Measurements from ENCODE around the gene P3H3.

DNA sequence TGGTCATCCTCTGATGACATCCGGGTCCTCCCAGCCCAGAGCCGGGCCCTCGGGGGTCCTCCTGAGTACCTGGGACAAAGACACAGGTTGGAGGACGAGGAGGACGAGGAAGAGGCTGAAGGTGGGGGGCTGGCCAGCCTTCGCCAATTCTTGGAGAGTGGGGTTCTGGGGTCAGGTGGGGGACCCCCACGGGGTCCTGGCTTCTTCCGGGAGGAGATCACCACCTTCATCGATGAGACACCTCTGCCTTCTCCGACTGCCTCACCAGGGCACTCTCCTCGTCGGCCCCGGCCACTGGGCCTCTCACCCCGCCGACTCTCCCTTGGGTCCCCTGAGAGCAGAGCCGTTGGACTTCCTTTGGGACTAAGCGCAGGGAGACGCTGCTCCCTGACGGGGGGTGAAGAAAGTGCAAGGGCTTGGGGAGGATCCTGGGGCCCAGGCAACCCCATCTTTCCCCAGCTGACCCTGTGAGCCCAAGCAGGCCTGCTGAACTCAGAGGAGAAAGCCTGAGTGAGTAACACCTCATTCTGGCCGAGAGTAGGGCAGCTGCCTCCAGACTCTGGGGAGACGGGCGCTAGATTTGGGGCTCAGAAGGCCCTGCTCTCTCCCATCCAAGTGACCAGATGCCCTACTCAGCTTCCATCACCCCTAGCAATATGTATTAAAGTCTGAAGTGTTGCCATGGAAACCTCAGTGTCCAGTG is 1.3 kb upstream of the P3H3 start:
- TF ChIP-seq EZH2phosphoT487 (IDR thresholded peaks at IDR 0.05; ENCODE audit: borderline replicate concordance), result no peak
- TF ChIP-seq, protein P1, sequence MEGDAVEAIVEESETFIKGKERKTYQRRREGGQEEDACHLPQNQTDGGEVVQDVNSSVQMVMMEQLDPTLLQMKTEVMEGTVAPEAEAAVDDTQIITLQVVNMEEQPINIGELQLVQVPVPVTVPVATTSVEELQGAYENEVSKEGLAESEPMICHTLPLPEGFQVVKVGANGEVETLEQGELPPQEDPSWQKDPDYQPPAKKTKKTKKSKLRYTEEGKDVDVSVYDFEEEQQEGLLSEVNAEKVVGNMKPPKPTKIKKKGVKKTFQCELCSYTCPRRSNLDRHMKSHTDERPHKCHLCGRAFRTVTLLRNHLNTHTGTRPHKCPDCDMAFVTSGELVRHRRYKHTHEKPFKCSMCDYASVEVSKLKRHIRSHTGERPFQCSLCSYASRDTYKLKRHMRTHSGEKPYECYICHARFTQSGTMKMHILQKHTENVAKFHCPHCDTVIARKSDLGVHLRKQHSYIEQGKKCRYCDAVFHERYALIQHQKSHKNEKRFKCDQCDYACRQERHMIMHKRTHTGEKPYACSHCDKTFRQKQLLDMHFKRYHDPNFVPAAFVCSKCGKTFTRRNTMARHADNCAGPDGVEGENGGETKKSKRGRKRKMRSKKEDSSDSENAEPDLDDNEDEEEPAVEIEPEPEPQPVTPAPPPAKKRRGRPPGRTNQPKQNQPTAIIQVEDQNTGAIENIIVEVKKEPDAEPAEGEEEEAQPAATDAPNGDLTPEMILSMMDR (conservative IDR thresholded peaks at IDR 0.05; ENCODE audit: low read length), result no peak
